Transverse colon (tissue), 3 donors: ENCODE results near the gene HSBP1L1.

Source experiments
- EP300 ChIP-seq: sonication (generic); formaldehyde crosslinking; IDR thresholded peaks from one replicate; pipeline ENCODE4 v1.6.1; 2017; ENCODE audit warnings: antibody characterized with exemption, low read depth
- TF ChIP-seq, protein P1 (sequence below), 5 experiments: fragments of 200-600 bp in 3 of 5; fragments of 450-650 bp in 2 of 5; sonication (generic) in 3 of 5; IDR thresholded peaks; 1 replicate in 2 of 5; 2 replicates in 3 of 5; pipeline ENCODE4 v1.5.1; 2016 to 2017; ENCODE audit warnings: antibody characterized with exemption in 5 of 5, inconsistent platforms in 3 of 5, mild to moderate bottlenecking in 2 of 5, moderate library complexity in 1 of 5

DNA sequence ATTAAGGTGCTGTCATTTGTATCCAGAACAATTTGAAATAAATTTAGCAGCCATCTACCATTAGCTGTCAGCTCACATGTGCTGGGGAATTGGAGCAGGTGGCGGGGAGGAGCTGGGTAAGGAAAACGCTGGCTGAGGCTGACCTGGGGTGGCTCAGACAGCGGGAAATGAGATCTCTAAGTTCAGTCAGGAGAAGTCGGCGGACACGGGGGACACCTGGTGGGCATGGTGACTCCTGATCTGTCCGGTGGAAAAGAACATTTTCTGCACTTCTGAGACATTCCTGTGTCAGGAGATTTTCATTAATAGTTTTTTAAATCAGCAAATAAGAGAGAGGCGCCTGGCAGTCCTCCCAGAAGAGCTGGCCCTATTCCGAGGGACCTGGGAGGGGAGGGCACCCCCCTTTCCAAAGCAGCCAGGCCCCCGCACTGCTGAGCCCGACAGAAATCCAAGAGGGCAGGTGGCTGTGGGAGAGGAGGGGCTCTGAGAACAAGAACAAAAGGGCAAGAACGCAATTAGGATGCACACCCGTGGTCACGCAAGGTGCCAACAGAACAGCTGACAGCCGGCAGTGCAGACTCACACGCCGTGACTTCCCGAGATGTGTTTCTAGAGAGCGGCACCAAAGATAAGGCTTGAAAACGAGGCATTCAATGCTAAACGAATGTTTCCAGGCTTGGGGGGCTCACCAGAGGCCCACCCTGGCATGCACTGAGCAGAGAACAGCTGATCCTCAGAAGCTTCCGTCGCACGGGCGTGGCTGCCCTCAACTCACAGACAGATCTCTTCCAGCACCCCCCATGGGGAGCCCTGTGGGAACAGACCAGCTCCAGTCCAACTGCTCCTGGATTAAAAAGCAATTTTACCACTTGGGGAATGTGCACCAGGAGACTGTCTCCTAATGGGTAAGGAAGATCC is 39.4 kb upstream of the HSBP1L1 start:
- no peak for TF ChIP-seq EP300
- TF ChIP-seq, protein P1, sequence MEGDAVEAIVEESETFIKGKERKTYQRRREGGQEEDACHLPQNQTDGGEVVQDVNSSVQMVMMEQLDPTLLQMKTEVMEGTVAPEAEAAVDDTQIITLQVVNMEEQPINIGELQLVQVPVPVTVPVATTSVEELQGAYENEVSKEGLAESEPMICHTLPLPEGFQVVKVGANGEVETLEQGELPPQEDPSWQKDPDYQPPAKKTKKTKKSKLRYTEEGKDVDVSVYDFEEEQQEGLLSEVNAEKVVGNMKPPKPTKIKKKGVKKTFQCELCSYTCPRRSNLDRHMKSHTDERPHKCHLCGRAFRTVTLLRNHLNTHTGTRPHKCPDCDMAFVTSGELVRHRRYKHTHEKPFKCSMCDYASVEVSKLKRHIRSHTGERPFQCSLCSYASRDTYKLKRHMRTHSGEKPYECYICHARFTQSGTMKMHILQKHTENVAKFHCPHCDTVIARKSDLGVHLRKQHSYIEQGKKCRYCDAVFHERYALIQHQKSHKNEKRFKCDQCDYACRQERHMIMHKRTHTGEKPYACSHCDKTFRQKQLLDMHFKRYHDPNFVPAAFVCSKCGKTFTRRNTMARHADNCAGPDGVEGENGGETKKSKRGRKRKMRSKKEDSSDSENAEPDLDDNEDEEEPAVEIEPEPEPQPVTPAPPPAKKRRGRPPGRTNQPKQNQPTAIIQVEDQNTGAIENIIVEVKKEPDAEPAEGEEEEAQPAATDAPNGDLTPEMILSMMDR (IDR thresholded peaks at IDR 0.05) = no peak
